ENCODE data around the gene KRTAP10-3.
"Not testable (repeated sequence)": the region's sequence is repeated elsewhere in the genome, so short reads cannot be mapped to it uniquely, and the experiment has no call there.

Gene KRTAP10-3

GRCh38 chr21:44575307-44576024, 16.9 kb upstream of the KRTAP10-3 start:
- H3K9me3 ChIP-seq (ENCODE audit: insufficient read depth, low read length) = no peaks in the 10 kb centered on the region
- H3K4me3 ChIP-seq (ENCODE audit: insufficient read depth, low read length, poor library complexity, severe bottlenecking) = no peak overlapping the region
- no peak overlapping the region for H3K4me2 ChIP-seq (ENCODE audit: low read depth, low read length, poor library complexity, severe bottlenecking)
- no peaks in the 10 kb centered on the region for H3K9me2 ChIP-seq (replicated peaks; ENCODE audit: insufficient read depth, low read length)
- no peak overlapping the region for H2AFZ ChIP-seq (ENCODE audit: low read depth, low read length, severe bottlenecking)
- H3K36me3 ChIP-seq (ENCODE audit: low read length) = no peaks in the 10 kb centered on the region
- no peak overlapping the region for H3K9ac ChIP-seq (ENCODE audit: low read length)
- H3K27me3 ChIP-seq (ENCODE audit: low read length) = no peaks in the 10 kb centered on the region
- no peaks in the 10 kb centered on the region for H3K79me2 ChIP-seq (ENCODE audit: insufficient read depth, low read length)
- H4K20me1 ChIP-seq (ENCODE audit: low read depth, low read length) = no peaks in the 10 kb centered on the region
- TF ChIP-seq CTCF (IDR thresholded peaks at IDR 0.05; ENCODE audit: insufficient read depth, low read length, poor library complexity, severe bottlenecking) (no peak), EZH2phosphoT487 (conservative IDR thresholded peaks at IDR 0.05; ENCODE audit: low read length) (no peak)
- no peaks in the 10 kb centered on the region for H3F3A ChIP-seq (ENCODE audit: insufficient read depth)
- no peak overlapping the region for H3K27ac ChIP-seq (ENCODE audit: low read depth, low read length)

GRCh38 chr21:44574457-44575306, 16.1 kb upstream of the KRTAP10-3 start:
- TF ChIP-seq CTCF (IDR thresholded peaks at IDR 0.05; ENCODE audit: insufficient read depth, low read length, poor library complexity, severe bottlenecking) (no peak), EZH2phosphoT487 (conservative IDR thresholded peaks at IDR 0.05; ENCODE audit: low read length) (no peak)
- Histone ChIP-seq H3K27ac (ENCODE audit: low read depth, low read length) (no peak overlapping the region), H2AFZ (ENCODE audit: low read depth, low read length, severe bottlenecking) (no peak overlapping the region), H3K9me2 (replicated peaks; ENCODE audit: insufficient read depth, low read length) (no peaks in the 10 kb centered on the region), H3F3A (ENCODE audit: insufficient read depth) (no peaks in the 10 kb centered on the region), H3K27me3 (ENCODE audit: low read length) (no peaks in the 10 kb centered on the region), H3K9me3 (ENCODE audit: insufficient read depth, low read length) (no peaks in the 10 kb centered on the region), H3K9ac (ENCODE audit: low read length) (no peak overlapping the region), H3K4me2 (ENCODE audit: low read depth, low read length, poor library complexity, severe bottlenecking) (no peak overlapping the region), H3K36me3 (ENCODE audit: low read length) (no peaks in the 10 kb centered on the region), H4K20me1 (ENCODE audit: low read depth, low read length) (no peaks in the 10 kb centered on the region), H3K4me3 (ENCODE audit: insufficient read depth, low read length, poor library complexity, severe bottlenecking) (no peak overlapping the region), H3K79me2 (ENCODE audit: insufficient read depth, low read length) (no peaks in the 10 kb centered on the region)

GRCh38 chr21:44573630-44574456, 15.2 kb upstream of the KRTAP10-3 start, which contains the start of gene KRTAP10-4:
Gene KRTAP10-4, plus strand, starts transcription at chr21:44573729. Its CDS starts 30 bp downstream, at chr21:44573759.
- not testable (repeated sequence) for H3K9me3 ChIP-seq (ENCODE audit: insufficient read depth, low read length); H3K4me2 ChIP-seq (ENCODE audit: low read depth, low read length, poor library complexity, severe bottlenecking); H3K36me3 ChIP-seq (ENCODE audit: low read length); H3K9ac ChIP-seq (ENCODE audit: low read length); H4K20me1 ChIP-seq (ENCODE audit: low read depth, low read length); H3K27me3 ChIP-seq (ENCODE audit: low read length); H2AFZ ChIP-seq (ENCODE audit: low read depth, low read length, severe bottlenecking); H3K9me2 ChIP-seq (replicated peaks; ENCODE audit: insufficient read depth, low read length); H3K79me2 ChIP-seq (ENCODE audit: insufficient read depth, low read length); H3K27ac ChIP-seq (ENCODE audit: low read depth, low read length); H3F3A ChIP-seq (ENCODE audit: insufficient read depth); H3K4me3 ChIP-seq (ENCODE audit: insufficient read depth, low read length, poor library complexity, severe bottlenecking)
